K562 (cell line): ENCODE results near the gene CFAP141. TPM values are rescaled to one million over a fixed set of nuclear protein-coding genes. Genes with fewer than 3 reads are reported as not detected.
A peak's percentile ranks its signal among the peaks of the same experiment; 100 is the strongest.

Experiments used
- GTF2E2 ChIP-seq: fragments of 200-800 bp; sonication (Bioruptor generic); IDR thresholded peaks from 2 replicates; pipeline ENCODE4 v1.6.1; 2016; ENCODE audit warnings: missing genetic modification characterization, missing compliant biosample characterization
- HMGN3 ChIP-seq: IDR thresholded peaks from 2 replicates; pipeline ENCODE4 v1.6.1; 2011; ENCODE audit warnings: borderline replicate concordance, low read depth, mild to moderate bottlenecking, mixed read lengths, low read length; ENCODE audit not compliant: insufficient read length; ENCODE audit errors: extremely low read depth
- KDM1A ChIP-seq, 2 experiments: fragments of 450-650 bp; IDR thresholded peaks; 2 replicates each; pipeline ENCODE4 v1.6.1; 2016; ENCODE audit warnings: mild to moderate bottlenecking in 2 of 2
- NCOA4 ChIP-seq: fragments of 450-650 bp; IDR thresholded peaks from 2 replicates; pipeline ENCODE4 v1.6.1; 2018; ENCODE audit warnings: mild to moderate bottlenecking; ENCODE audit not compliant: partially characterized antibody
- PCBP1 ChIP-seq: fragments of 200-400 bp; formaldehyde crosslinking; IDR thresholded peaks from 2 replicates; pipeline ENCODE4 v1.6.1; 2018; ENCODE audit warnings: mild to moderate bottlenecking, low read depth, low read length; ENCODE audit not compliant: poor library complexity, severe bottlenecking
- ZFP1 ChIP-seq: fragments of 450-650 bp; formaldehyde crosslinking; IDR thresholded peaks from 2 replicates; pipeline ENCODE4 v1.4.0; 2020; ENCODE audit warnings: mild to moderate bottlenecking, mixed read lengths
- polyA plus RNA-seq, 8 experiments: library from polyadenylated mRNA; depleted of rRNA in 4 of 8; stranded (reverse) in 5 of 8; unstranded in 3 of 8; fragments of >200 nt; fragmentation: Nextera tagmentation in 2 of 8; fragmentation: Illumina TruSeq in 1 of 8; extraction: Ambion mirVana in 2 of 8; extraction: Trizol in 1 of 8; gene quantifications; 2 replicates each; pipeline versions ENCODE4 v1.2.1 to v1.2.3, GENCODE V29; 2011 to 2014; ENCODE audit warnings: inconsistent platforms in 1 of 8, missing spikeins in 1 of 8
- total RNA-seq, 7 experiments: library from RNA; depleted of rRNA in 6 of 7; stranded (reverse); fragments of >200 nt in 6 of 7; fragmentation: Illumina TruSeq in 2 of 7; extraction: Trizol in 2 of 7; gene quantifications; 2 replicates each; pipeline versions ENCODE4 v1.2.1 to v1.2.3, GENCODE V29; 2011 to 2021; ENCODE audit warnings: low replicate concordance in 1 of 7
- TF ChIP-seq, protein P1 (sequence below), 3 experiments: fragments of 200-800 bp in 1 of 3; sonication (Bioruptor generic) in 1 of 3; sonication (generic) in 1 of 3; formaldehyde crosslinking in 1 of 3; IDR thresholded peaks; 2 replicates each; pipeline versions ENCODE4 v1.6.1 to v1.8.0; 2016 to 2022; ENCODE audit warnings: mild to moderate bottlenecking in 2 of 3, missing compliant biosample characterization in 2 of 3, missing genetic modification characterization in 2 of 3, missing genetic modification reagents in 1 of 3
- TF ChIP-seq, protein P2 (sequence below): fragments of 250-450 bp; sonication (Bioruptor Pico); IDR thresholded peaks from 2 replicates; pipeline ENCODE4 v1.4.0; 2020
- TF ChIP-seq, protein P3 (sequence below): fragments of 200-600 bp; sonication (generic); IDR thresholded peaks from one replicate; pipeline ENCODE4 v1.6.1; 2012; ENCODE audit warnings: mild to moderate bottlenecking, low read depth, low read length, inconsistent platforms

The CFAP141 gene
- total and polyA plus RNA-seq, 9 of the 15 experiments (the other 6 are each of a cell fraction or from before 2014, with no cell fraction given): not detected

DNA sequence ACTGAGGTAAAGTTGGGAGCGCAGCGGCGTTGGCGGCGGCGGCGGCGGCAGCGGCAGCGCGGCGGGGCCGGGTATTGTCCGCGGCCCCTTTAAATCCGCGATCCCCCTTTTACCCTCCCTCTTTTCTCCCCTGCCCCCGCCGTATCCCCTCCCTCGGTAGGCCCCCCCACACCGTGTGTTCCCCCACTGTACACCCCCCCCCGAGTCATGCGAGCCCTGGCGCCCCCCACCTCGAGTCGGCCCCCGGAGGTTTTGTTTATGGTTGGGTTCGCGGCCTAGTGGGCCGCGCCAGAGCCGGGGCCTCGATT is 14.8 kb upstream of the CFAP141 start (continued):
- TF ChIP-seq GTF2E2 (tag) (peak; percentile 96; the same call in 1 of the 2 replicates), PCBP1 (peak; percentile 76), NCOA4 (no peak), HMGN3 (no peak), ZFP1 (CRISPR knock-in tag) (no peak), KDM1A (IDR thresholded peaks at IDR 0.05) (peak in 1 of 2 experiments; percentile 67; a peak in 1 of 4 replicates)
- TF ChIP-seq, protein P1, sequence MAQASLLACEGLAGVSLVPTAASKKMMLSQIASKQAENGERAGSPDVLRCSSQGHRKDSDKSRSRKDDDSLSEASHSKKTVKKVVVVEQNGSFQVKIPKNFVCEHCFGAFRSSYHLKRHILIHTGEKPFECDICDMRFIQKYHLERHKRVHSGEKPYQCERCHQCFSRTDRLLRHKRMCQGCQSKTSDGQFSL (CRISPR knock-in tag; IDR thresholded peaks at IDR 0.05): no peak
- TF ChIP-seq, protein P1 (tag; IDR thresholded peaks at IDR 0.05): peak in 1 of 2 experiments; percentile 97; a peak in 2 of 4 replicates
- TF ChIP-seq, protein P2, sequence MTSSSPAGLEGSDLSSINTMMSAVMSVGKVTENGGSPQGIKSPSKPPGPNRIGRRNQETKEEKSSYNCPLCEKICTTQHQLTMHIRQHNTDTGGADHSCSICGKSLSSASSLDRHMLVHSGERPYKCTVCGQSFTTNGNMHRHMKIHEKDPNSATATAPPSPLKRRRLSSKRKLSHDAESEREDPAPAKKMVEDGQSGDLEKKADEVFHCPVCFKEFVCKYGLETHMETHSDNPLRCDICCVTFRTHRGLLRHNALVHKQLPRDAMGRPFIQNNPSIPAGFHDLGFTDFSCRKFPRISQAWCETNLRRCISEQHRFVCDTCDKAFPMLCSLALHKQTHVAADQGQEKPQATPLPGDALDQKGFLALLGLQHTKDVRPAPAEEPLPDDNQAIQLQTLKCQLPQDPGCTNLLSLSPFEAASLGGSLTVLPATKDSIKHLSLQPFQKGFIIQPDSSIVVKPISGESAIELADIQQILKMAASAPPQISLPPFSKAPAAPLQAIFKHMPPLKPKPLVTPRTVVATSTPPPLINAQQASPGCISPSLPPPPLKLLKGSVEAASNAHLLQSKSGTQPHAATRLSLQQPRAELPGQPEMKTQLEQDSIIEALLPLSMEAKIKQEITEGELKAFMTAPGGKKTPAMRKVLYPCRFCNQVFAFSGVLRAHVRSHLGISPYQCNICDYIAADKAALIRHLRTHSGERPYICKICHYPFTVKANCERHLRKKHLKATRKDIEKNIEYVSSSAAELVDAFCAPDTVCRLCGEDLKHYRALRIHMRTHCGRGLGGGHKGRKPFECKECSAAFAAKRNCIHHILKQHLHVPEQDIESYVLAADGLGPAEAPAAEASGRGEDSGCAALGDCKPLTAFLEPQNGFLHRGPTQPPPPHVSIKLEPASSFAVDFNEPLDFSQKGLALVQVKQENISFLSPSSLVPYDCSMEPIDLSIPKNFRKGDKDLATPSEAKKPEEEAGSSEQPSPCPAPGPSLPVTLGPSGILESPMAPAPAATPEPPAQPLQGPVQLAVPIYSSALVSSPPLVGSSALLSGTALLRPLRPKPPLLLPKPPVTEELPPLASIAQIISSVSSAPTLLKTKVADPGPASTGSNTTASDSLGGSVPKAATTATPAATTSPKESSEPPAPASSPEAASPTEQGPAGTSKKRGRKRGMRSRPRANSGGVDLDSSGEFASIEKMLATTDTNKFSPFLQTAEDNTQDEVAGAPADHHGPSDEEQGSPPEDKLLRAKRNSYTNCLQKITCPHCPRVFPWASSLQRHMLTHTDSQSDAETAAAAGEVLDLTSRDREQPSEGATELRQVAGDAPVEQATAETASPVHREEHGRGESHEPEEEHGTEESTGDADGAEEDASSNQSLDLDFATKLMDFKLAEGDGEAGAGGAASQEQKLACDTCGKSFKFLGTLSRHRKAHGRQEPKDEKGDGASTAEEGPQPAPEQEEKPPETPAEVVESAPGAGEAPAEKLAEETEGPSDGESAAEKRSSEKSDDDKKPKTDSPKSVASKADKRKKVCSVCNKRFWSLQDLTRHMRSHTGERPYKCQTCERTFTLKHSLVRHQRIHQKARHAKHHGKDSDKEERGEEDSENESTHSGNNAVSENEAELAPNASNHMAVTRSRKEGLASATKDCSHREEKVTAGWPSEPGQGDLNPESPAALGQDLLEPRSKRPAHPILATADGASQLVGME (CRISPR knock-in tag): no peak
- TF ChIP-seq, protein P3, sequence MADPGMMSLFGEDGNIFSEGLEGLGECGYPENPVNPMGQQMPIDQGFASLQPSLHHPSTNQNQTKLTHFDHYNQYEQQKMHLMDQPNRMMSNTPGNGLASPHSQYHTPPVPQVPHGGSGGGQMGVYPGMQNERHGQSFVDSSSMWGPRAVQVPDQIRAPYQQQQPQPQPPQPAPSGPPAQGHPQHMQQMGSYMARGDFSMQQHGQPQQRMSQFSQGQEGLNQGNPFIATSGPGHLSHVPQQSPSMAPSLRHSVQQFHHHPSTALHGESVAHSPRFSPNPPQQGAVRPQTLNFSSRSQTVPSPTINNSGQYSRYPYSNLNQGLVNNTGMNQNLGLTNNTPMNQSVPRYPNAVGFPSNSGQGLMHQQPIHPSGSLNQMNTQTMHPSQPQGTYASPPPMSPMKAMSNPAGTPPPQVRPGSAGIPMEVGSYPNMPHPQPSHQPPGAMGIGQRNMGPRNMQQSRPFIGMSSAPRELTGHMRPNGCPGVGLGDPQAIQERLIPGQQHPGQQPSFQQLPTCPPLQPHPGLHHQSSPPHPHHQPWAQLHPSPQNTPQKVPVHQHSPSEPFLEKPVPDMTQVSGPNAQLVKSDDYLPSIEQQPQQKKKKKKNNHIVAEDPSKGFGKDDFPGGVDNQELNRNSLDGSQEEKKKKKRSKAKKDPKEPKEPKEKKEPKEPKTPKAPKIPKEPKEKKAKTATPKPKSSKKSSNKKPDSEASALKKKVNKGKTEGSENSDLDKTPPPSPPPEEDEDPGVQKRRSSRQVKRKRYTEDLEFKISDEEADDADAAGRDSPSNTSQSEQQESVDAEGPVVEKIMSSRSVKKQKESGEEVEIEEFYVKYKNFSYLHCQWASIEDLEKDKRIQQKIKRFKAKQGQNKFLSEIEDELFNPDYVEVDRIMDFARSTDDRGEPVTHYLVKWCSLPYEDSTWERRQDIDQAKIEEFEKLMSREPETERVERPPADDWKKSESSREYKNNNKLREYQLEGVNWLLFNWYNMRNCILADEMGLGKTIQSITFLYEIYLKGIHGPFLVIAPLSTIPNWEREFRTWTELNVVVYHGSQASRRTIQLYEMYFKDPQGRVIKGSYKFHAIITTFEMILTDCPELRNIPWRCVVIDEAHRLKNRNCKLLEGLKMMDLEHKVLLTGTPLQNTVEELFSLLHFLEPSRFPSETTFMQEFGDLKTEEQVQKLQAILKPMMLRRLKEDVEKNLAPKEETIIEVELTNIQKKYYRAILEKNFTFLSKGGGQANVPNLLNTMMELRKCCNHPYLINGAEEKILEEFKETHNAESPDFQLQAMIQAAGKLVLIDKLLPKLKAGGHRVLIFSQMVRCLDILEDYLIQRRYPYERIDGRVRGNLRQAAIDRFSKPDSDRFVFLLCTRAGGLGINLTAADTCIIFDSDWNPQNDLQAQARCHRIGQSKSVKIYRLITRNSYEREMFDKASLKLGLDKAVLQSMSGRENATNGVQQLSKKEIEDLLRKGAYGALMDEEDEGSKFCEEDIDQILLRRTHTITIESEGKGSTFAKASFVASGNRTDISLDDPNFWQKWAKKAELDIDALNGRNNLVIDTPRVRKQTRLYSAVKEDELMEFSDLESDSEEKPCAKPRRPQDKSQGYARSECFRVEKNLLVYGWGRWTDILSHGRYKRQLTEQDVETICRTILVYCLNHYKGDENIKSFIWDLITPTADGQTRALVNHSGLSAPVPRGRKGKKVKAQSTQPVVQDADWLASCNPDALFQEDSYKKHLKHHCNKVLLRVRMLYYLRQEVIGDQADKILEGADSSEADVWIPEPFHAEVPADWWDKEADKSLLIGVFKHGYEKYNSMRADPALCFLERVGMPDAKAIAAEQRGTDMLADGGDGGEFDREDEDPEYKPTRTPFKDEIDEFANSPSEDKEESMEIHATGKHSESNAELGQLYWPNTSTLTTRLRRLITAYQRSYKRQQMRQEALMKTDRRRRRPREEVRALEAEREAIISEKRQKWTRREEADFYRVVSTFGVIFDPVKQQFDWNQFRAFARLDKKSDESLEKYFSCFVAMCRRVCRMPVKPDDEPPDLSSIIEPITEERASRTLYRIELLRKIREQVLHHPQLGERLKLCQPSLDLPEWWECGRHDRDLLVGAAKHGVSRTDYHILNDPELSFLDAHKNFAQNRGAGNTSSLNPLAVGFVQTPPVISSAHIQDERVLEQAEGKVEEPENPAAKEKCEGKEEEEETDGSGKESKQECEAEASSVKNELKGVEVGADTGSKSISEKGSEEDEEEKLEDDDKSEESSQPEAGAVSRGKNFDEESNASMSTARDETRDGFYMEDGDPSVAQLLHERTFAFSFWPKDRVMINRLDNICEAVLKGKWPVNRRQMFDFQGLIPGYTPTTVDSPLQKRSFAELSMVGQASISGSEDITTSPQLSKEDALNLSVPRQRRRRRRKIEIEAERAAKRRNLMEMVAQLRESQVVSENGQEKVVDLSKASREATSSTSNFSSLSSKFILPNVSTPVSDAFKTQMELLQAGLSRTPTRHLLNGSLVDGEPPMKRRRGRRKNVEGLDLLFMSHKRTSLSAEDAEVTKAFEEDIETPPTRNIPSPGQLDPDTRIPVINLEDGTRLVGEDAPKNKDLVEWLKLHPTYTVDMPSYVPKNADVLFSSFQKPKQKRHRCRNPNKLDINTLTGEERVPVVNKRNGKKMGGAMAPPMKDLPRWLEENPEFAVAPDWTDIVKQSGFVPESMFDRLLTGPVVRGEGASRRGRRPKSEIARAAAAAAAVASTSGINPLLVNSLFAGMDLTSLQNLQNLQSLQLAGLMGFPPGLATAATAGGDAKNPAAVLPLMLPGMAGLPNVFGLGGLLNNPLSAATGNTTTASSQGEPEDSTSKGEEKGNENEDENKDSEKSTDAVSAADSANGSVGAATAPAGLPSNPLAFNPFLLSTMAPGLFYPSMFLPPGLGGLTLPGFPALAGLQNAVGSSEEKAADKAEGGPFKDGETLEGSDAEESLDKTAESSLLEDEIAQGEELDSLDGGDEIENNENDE: no peak
